GM23338 (cell line): ENCODE measurements around the gene LOXL1.

Experiments
- CREB1 ChIP-seq: fragments of 250-450 bp; sonication (Bioruptor Pico); IDR thresholded peaks from 2 replicates; pipeline ENCODE4 v1.5.0; 2020; ENCODE audit warnings: low read depth, mild to moderate bottlenecking, moderate library complexity
- CTCF ChIP-seq, 2 experiments: fragments of 200-600 bp in 1 of 2; sonication (generic) in 1 of 2; conservative IDR thresholded peaks; 2 replicates each; pipeline versions ENCODE4 v1.5.1 to v1.6.1; 2016 to 2017; ENCODE audit warnings: antibody characterized with exemption in 2 of 2, low read depth in 2 of 2, mild to moderate bottlenecking in 2 of 2, moderate library complexity in 1 of 2
- ETS1 ChIP-seq: IDR thresholded peaks from 2 replicates; pipeline ENCODE4 v1.6.1; 2016; ENCODE audit warnings: antibody characterized with exemption
- EZH2 ChIP-seq: fragments of 200-600 bp; sonication (generic); IDR thresholded peaks from one replicate; pipeline ENCODE4 v1.8.0; 2017; ENCODE audit warnings: antibody characterized with exemption, mild to moderate bottlenecking, low read depth; ENCODE audit not compliant: unreplicated experiment
- EZH2phosphoT487 ChIP-seq: fragments of 200-600 bp; sonication (generic); IDR thresholded peaks from one replicate; pipeline ENCODE4 v1.8.1; 2018; ENCODE audit warnings: antibody characterized with exemption; ENCODE audit not compliant: unreplicated experiment
- JUNB ChIP-seq: IDR thresholded peaks from one replicate; pipeline ENCODE4 v1.6.1; 2016; ENCODE audit warnings: antibody characterized with exemption; ENCODE audit not compliant: unreplicated experiment
- NANOG ChIP-seq: IDR thresholded peaks from 2 replicates; pipeline ENCODE4 v1.6.1; 2016; ENCODE audit warnings: antibody characterized with exemption, borderline replicate concordance
- POLR2AphosphoS5 ChIP-seq: IDR thresholded peaks from 2 replicates; pipeline ENCODE4 v1.6.1; 2016; ENCODE audit warnings: antibody characterized with exemption, low read depth
- REST ChIP-seq: IDR thresholded peaks from one replicate; pipeline ENCODE4 v1.6.1; 2018; ENCODE audit warnings: antibody characterized with exemption; ENCODE audit not compliant: unreplicated experiment
- ZNF331 ChIP-seq: fragments of 250-450 bp; sonication (Bioruptor Pico); IDR thresholded peaks from 2 replicates; pipeline ENCODE4 v1.5.0; 2020; ENCODE audit warnings: low read depth, mild to moderate bottlenecking, moderate library complexity
- ZNF462 ChIP-seq: fragments of 250-450 bp; sonication (Bioruptor Pico); IDR thresholded peaks from 2 replicates; pipeline ENCODE4 v1.5.0; 2020; ENCODE audit warnings: mild to moderate bottlenecking, moderate library complexity

- TF ChIP-seq CTCF (conservative IDR thresholded peaks at IDR 0.05; ENCODE audit: low read depth in 2 of 2), result no peak
- TF ChIP-seq ZNF462 (CRISPR knock-in tag), result no peak
- TF ChIP-seq EZH2phosphoT487, result no peak
- no peak for TF ChIP-seq POLR2AphosphoS5
- TF ChIP-seq ETS1, result no peak
- no peak for TF ChIP-seq EZH2
- no peak for TF ChIP-seq ZNF331 (CRISPR knock-in tag)
- TF ChIP-seq CREB1 (CRISPR knock-in tag), result no peak
- no peak for TF ChIP-seq NANOG
- no peak for TF ChIP-seq JUNB
- no peak for TF ChIP-seq REST
Measured at GRCh38 chr15:73921254-73921925, 4.9 kb upstream of the LOXL1 start.
